ENCODE data around the gene INPP5A. TPM values are rescaled to one million over a fixed set of nuclear protein-coding genes. Genes with fewer than 3 reads are reported as not detected.

INPP5A gene
- total and polyA plus RNA-seq, 2 of the 13 experiments (the other 11 are each of a cell fraction or from before 2014, with no cell fraction given): 17.5 to 37.9 TPM

- TF ChIP-seq JDP2 (CRISPR knock-in tag; IDR thresholded peaks at IDR 0.05; ENCODE audit: borderline replicate concordance) (no peak), PHB2 (IDR thresholded peaks at IDR 0.05; ENCODE audit: partially characterized antibody) (no peak), ATM (IDR thresholded peaks at IDR 0.05; ENCODE audit: borderline replicate concordance) (no peak), MTERF4 (CRISPR knock-in tag; IDR thresholded peaks at IDR 0.05) (no peak), ZNF788 (CRISPR knock-in tag; IDR thresholded peaks at IDR 0.05; ENCODE audit: borderline replicate concordance) (peak; percentile 22; the same call in 1 of the 2 replicates), WIZ (CRISPR knock-in tag; IDR thresholded peaks at IDR 0.05) (no peak), SIN3B (IDR thresholded peaks at IDR 0.05; ENCODE audit: low read length) (no peak), MLLT10 (CRISPR knock-in tag; IDR thresholded peaks at IDR 0.05) (no peak), E2F5 (CRISPR knock-in tag; conservative IDR thresholded peaks at IDR 0.05) (no peak), SP1 (IDR thresholded peaks at IDR 0.05) (no peak), SP1 (CRISPR knock-in tag; IDR thresholded peaks at IDR 0.05) (no peak), ONECUT2 (CRISPR knock-in tag; IDR thresholded peaks at IDR 0.05) (no peak), JUNB (CRISPR knock-in tag; IDR thresholded peaks at IDR 0.05; ENCODE audit: borderline replicate concordance) (peak; percentile 78), ZC3H4 (CRISPR knock-in tag; IDR thresholded peaks at IDR 0.05; ENCODE audit: borderline replicate concordance) (no peak), MAF1 (CRISPR knock-in tag; IDR thresholded peaks at IDR 0.05; ENCODE audit: borderline replicate concordance) (no peak), SALL2 (CRISPR knock-in tag; IDR thresholded peaks at IDR 0.05) (0 out of 2 replicates have a peak, but pooled peaks have one; percentile 36), YEATS2 (CRISPR knock-in tag; IDR thresholded peaks at IDR 0.05; ENCODE audit: borderline replicate concordance) (no peak), ZNF367 (CRISPR knock-in tag; IDR thresholded peaks at IDR 0.05; ENCODE audit: borderline replicate concordance) (no peak), POLR2AphosphoS2 (IDR thresholded peaks at IDR 0.05; ENCODE audit: low read depth, low read length) (no peak), ZNF644 (CRISPR knock-in tag; IDR thresholded peaks at IDR 0.05; ENCODE audit: low read depth) (no peak), FOXK1 (CRISPR knock-in tag; IDR thresholded peaks at IDR 0.05; ENCODE audit: borderline replicate concordance, low read depth) (no peak), ZNF510 (CRISPR knock-in tag; IDR thresholded peaks at IDR 0.05; ENCODE audit: low read depth) (no peak), TSC22D2 (CRISPR knock-in tag; IDR thresholded peaks at IDR 0.05; ENCODE audit: borderline replicate concordance) (no peak), ARID4A (CRISPR knock-in tag; IDR thresholded peaks at IDR 0.05; ENCODE audit: borderline replicate concordance) (peak; percentile 50; the same call in 1 of the 2 replicates)
Measured at GRCh38 chr10:132685101-132685891, 147.7 kb downstream of the INPP5A start (continued).

Data from HepG2 (cell line).